Measurements from ENCODE around the gene SMYD1.

SMYD1 gene

DNA sequence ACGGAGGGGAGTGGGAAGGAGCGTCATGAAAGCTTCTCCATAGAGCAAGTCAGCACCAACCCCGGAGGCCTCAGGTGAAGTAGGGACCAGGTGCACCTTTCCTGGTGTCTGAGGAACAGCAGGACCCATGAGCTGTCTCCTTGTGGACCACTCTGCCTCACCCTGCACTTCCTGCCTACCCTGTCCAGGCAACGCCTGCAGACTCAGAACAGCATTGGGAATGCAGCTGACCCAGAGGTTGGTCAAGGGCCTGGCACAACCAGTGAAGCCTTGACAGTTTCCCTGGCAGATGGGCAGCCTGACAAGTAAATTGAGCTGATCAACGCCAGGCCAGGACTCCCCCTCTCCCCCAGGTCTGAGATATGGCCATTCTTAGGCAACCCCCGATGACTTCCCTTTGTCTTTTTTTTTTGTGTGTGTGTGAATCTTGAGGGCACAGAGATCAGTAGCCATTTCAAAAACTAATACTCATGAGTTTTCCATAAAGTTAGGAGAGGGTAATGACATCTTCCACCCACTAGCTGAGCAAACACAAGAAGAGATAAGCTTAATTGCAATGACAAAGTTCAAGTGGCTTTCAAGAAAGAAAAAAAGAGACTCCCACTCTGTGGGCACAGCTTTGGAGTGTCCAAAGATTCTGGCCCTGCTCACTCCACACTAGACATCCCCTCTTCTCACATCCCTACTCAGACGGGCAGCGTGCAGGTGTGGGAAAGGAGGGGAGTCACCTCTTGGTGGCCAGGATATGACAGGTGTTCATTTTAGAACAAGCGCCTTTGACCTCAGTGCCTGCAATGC, 63.8 kb downstream of the SMYD1 start:
- in situ Hi-C loops (cut with HindIII; ENCODE audit: low sequenced_read_pairs): no loop called here
- no peak for DNase-seq (ENCODE audit: low read depth)
- TF ChIP-seq, protein P1, sequence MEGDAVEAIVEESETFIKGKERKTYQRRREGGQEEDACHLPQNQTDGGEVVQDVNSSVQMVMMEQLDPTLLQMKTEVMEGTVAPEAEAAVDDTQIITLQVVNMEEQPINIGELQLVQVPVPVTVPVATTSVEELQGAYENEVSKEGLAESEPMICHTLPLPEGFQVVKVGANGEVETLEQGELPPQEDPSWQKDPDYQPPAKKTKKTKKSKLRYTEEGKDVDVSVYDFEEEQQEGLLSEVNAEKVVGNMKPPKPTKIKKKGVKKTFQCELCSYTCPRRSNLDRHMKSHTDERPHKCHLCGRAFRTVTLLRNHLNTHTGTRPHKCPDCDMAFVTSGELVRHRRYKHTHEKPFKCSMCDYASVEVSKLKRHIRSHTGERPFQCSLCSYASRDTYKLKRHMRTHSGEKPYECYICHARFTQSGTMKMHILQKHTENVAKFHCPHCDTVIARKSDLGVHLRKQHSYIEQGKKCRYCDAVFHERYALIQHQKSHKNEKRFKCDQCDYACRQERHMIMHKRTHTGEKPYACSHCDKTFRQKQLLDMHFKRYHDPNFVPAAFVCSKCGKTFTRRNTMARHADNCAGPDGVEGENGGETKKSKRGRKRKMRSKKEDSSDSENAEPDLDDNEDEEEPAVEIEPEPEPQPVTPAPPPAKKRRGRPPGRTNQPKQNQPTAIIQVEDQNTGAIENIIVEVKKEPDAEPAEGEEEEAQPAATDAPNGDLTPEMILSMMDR (IDR thresholded peaks at IDR 0.05; ENCODE audit: low read depth, low read length, missing control alignments): no peak
- no peak overlapping the region for H3K4me3 ChIP-seq (ENCODE audit: low read depth, low read length)

DNA sequence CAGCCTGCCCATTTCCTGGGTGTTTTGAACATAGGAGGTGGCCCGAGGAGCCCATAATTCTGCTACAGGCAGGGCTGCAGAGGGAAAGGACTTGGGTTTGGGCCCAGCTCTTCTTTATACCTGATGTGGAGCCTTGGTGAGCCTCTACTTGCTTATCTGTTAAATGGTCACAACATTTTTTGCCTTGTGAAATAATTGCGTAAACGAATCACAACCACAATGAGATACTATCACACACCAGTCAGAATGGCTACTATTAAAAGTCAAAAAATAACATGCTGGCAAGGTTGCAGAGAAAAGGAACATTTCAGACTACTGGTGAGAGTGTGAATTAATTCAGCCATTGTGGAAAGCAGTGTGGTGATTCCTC, 64.4 kb downstream of the SMYD1 start:
- H3K4me3 ChIP-seq (ENCODE audit: low read depth, low read length): no peak overlapping the region
- TF ChIP-seq, protein P1 (IDR thresholded peaks at IDR 0.05; ENCODE audit: low read depth, low read length, missing control alignments): no peak
- in situ Hi-C loops (cut with HindIII; ENCODE audit: low sequenced_read_pairs): no loop called here
- DNase-seq (ENCODE audit: low read depth): no peak

DNA sequence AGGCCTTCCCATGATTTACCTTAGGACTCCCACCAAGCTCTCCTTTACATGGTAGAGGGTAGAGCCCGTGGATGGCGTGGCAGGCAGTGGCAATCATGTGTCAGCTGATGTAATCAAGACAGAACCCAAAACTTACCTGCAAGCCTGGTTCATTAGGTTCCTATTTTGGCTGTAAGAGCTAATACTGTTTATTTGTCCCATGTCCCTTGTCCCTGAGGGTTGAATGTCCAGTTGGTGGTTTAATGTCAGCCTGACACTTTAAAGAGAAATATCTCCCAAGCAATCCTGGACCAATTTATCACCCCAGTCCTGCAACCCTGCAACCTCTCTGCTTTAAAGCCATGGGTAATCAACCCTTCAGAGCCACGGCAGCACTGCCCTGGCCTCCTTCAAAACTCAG, 66.2 kb downstream of the SMYD1 start:
- in situ Hi-C loops (cut with HindIII; ENCODE audit: low sequenced_read_pairs): no loop called here
- TF ChIP-seq, protein P1 (IDR thresholded peaks at IDR 0.05; ENCODE audit: low read depth, low read length, missing control alignments): no peak
- no peak overlapping the region for H3K4me3 ChIP-seq (ENCODE audit: low read depth, low read length)
- no peak for DNase-seq (ENCODE audit: low read depth)

DNA sequence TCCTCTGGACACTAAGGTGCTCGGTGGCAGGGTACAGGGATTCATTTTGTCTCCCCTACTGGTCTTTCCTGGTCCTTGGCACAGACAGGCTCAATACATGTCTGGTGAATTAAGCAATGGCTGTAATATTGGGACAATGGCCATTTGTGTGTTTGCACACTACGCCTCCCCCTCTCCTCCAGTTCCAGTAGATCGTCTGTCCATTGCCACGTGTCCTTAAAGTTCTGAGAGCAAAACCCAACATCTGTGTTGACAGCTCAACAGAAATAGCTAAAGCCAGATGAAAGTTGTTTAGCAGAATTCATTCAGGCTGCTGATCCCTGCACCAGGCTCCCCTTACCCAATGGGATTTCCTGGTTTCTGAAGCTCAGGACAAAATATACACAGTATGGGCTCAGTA, 69.2 kb downstream of the SMYD1 start:
- in situ Hi-C loops (cut with HindIII; ENCODE audit: low sequenced_read_pairs): no loop called here
- TF ChIP-seq, protein P1 (IDR thresholded peaks at IDR 0.05; ENCODE audit: low read depth, low read length, missing control alignments): no peak
- no peak for DNase-seq (ENCODE audit: low read depth)
- H3K4me3 ChIP-seq (ENCODE audit: low read depth, low read length): no peak overlapping the region

DNA sequence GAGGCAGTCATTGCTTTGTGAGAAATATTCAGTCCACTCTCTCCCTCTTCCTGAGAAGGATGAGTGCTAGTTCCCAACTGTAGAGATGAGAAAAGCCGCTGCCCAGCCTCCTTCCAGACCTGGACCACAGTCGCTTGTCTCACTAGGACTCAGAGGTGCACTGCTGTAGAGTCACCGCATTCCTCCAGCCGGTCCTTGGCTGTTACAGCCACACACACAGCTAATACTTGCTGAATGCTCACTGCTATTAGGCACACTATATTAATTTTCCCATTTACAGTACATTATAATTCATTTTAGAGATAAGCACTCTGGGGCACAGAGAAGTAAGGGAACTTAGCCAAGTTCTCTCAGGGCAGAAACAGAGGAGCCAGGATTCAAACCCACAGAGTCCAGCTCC, 70.2 kb downstream of the SMYD1 start:
- in situ Hi-C loops (cut with HindIII; ENCODE audit: low sequenced_read_pairs): no loop called here
- TF ChIP-seq, protein P1 (IDR thresholded peaks at IDR 0.05; ENCODE audit: low read depth, low read length, missing control alignments): no peak

DNA sequence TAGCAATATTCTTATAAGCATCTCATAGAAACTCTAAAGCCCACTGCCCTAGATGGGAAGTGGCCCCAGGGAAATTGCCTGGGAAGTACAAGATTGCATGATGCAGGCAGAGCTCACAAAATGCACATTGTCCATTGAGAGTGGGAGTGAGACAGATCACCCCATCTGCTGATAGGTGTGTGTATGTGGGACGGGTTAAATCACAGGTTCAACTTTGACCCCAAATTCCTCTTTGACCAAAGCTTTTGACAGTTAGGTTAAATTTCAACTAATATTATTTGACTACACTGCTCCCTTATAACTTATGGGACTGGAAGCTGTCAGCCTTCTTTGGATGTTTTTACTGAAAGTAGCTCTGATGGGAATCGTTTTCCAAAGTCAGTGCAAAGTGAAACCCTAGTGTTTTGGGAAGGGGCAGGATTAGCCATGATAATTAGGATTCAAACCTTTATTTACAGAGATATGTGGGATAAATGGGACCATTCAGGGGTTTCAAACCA, 71.6 kb downstream of the SMYD1 start:
- no peak for DNase-seq (ENCODE audit: low read depth)
- TF ChIP-seq, protein P1 (IDR thresholded peaks at IDR 0.05; ENCODE audit: low read depth, low read length, missing control alignments): no peak
- no peak overlapping the region for H3K4me3 ChIP-seq (ENCODE audit: low read depth, low read length)
- in situ Hi-C loops (cut with HindIII; ENCODE audit: low sequenced_read_pairs): no loop called here

More for the DNA sequence above, 70.2 kb downstream of the SMYD1 start:
- H3K4me3 ChIP-seq (ENCODE audit: low read depth, low read length): no peak overlapping the region
- DNase-seq (ENCODE audit: low read depth): no peak
